DND-41 (cell line): ENCODE data around the gene MEIS3.

Source experiments
- CTCF ChIP-seq: IDR thresholded peaks from 2 replicates; pipeline ENCODE4 v1.5.1; 2012; ENCODE audit warnings: borderline replicate concordance, low read length, moderate library complexity, mild to moderate bottlenecking; ENCODE audit not compliant: poor library complexity, severe bottlenecking; ENCODE audit errors: extremely low read depth
- EZH2 ChIP-seq: IDR thresholded peaks from 3 replicates; pipeline ENCODE4 v1.6.1; 2012; ENCODE audit warnings: borderline replicate concordance, low read depth, mild to moderate bottlenecking, moderate library complexity, low read length, inconsistent platforms; ENCODE audit not compliant: severe bottlenecking

DNA sequence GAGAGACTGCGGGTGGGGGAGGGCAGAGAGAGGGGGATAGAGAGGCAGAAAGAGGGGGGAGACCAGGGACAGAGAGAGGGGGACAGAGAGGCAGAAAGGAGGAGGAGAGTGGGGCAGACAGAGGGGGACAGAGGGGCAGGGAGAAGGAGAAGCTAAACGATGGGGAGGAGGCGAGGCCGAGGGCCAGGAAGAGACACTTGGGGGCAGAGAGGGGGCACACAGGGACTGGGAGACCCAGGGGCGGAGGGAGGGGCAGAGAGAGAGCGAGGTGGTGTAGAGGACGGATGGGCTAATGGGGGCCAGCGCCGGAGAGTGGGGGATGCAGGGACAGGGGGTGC lies 666 bp downstream of the MEIS3 start:
- TF ChIP-seq CTCF (no peak), EZH2 (no peak)
